ENCODE measurements around the gene NUDT4. TPM values are rescaled to one million over a fixed set of nuclear protein-coding genes. Genes with fewer than 3 reads are reported as not detected.

Gene NUDT4
- total and polyA plus RNA-seq, 2 of the 8 experiments (the other 6 are each of a cell fraction or from before 2014, with no cell fraction given) = 17.3 to 71.7 TPM

GRCh38 chr12:93422050-93422449 lies 44.3 kb downstream of the NUDT4 start:
- Histone ChIP-seq H3K4me3 (ENCODE audit: extremely low read depth in 1 of 4, insufficient read depth in 2 of 4, low read depth in 3 of 4, low read length in 4 of 4) (no peak overlapping the region), H3K56ac (replicated peaks; ENCODE audit: insufficient read length, low read depth, low read length) (no peak overlapping the region), H3K79me2 (ENCODE audit: control insufficient read depth in 1 of 2, insufficient read depth in 2 of 2, low read length in 2 of 2) (peaks cover 25 to 99% of the 10 kb centered on the region in 2 experiments), H3K14ac (ENCODE audit: insufficient read length) (no peak overlapping the region), H4K91ac (replicated peaks; ENCODE audit: insufficient read length, low read length) (no peak overlapping the region), H2BK15ac (ENCODE audit: low read length) (no peak overlapping the region), H2AK5ac (ENCODE audit: low read depth, low read length) (no peak overlapping the region), H4K5ac (ENCODE audit: insufficient read length, low read depth, low read length) (no peak overlapping the region), H3K23ac (ENCODE audit: insufficient read length) (no peak overlapping the region), H4K20me1 (replicated peaks in 1 of 2; ENCODE audit: control insufficient read depth in 1 of 2, insufficient read depth in 2 of 2, low read length in 2 of 2) (peaks cover 17 to 21% of the 10 kb centered on the region in 2 experiments), H3K4me2 (ENCODE audit: insufficient read depth in 1 of 2, low read depth in 2 of 2, low read length in 2 of 2) (no peak overlapping the region), H2BK120ac (replicated peaks; ENCODE audit: low read depth, low read length) (no peak overlapping the region), H2BK20ac (ENCODE audit: low read length) (no peak overlapping the region), H3K4ac (replicated peaks; ENCODE audit: insufficient read length, low read depth, low read length) (no peak overlapping the region), H3K79me1 (ENCODE audit: low read depth, low read length) (peaks cover 7% of the 10 kb centered on the region), H2BK12ac (ENCODE audit: low read depth, low read length) (no peak overlapping the region), H3K18ac (ENCODE audit: extremely low read depth, low read length) (no peak overlapping the region), H3K9ac (replicated peaks in 1 of 4; ENCODE audit: extremely low read depth in 1 of 4, low read depth in 3 of 4, low read length in 3 of 4) (no peak overlapping the region), H3K23me2 (ENCODE audit: low read depth, low read length) (no peaks in the 10 kb centered on the region), H2BK5ac (ENCODE audit: low read depth, low read length) (no peak overlapping the region), H3K27ac (ENCODE audit: low read depth, low read length) (no peak overlapping the region), H2AFZ (ENCODE audit: low read length) (no peak overlapping the region), H3K27me3 (replicated peaks in 1 of 4; ENCODE audit: control insufficient read depth in 3 of 4, extremely low read depth in 1 of 4, insufficient read depth in 3 of 4, low read length in 3 of 4) (no peaks in the 10 kb centered on the region), H3K9me3 (ENCODE audit: insufficient read depth in 2 of 2, low read depth in 1 of 2, low read length in 1 of 2) (no peaks in the 10 kb centered on the region), H4K8ac (ENCODE audit: extremely low read depth, insufficient read depth, low read length) (no peak overlapping the region), H3K36me3 (ENCODE audit: control insufficient read depth in 2 of 4, insufficient read depth in 4 of 4, low read length in 3 of 4) (no peaks in the 10 kb centered on the region), H3K4me1 (replicated peaks in 1 of 4; ENCODE audit: control insufficient read depth in 3 of 4, insufficient read depth in 4 of 4, low read length in 3 of 4) (peaks cover 0 to 6% (median 5%) of the 10 kb centered on the region in 4 experiments; a peak in 6 of 7 replicates)
- ChIA-PET CTCF (ENCODE audit: partially characterized antibody) (interaction anchor here (2.2 kb wide), 1 partner anchor 7 kb away, joined by 7 read pairs; no protein-coding TSS in a partner anchor), POLR2A (ENCODE audit: partially characterized antibody) (no interaction called here)
- TF ChIP-seq EP300 (IDR thresholded peaks at IDR 0.05; ENCODE audit: borderline replicate concordance in 1 of 2, low read depth in 2 of 2, low read length in 2 of 2) = no peak
- no peak for TF ChIP-seq SUZ12 (IDR thresholded peaks at IDR 0.05; ENCODE audit: low read length)
- TF ChIP-seq POLR2A (IDR thresholded peaks at IDR 0.05; ENCODE audit: control extremely low read depth in 1 of 2, low read depth in 2 of 2, low read length in 2 of 2) = no peak
- no peak for TF ChIP-seq RFX5 (IDR thresholded peaks at IDR 0.05; ENCODE audit: borderline replicate concordance, low read depth, low read length)
- TF ChIP-seq SAP30 (IDR thresholded peaks at IDR 0.05; ENCODE audit: insufficient read depth, insufficient replicate concordance, low read length) = no peak
- WGBS, 2 experiments (ENCODE audit: extremely low coverage in 1 of 2, insufficient coverage in 1 of 2, insufficient read length in 1 of 2, insufficient replicate concordance in 2 of 2, low coverage in 1 of 2, low lambda C conversion rate in 2 of 2, missing lambda C conversion rate in 1 of 2) = 71% methylated on average over 2 of the region's 2 CpGs; no CpG with 5 or more reads in 1 of the 2 experiments
- no peak for FAIRE-seq
- DNase-seq (ENCODE audit: low read depth in 1 of 2, low spot score in 2 of 2) = no peak

All from H1 (cell line).